Measurements from ENCODE around the gene EVC. TPM values are rescaled to one million over a fixed set of nuclear protein-coding genes. Genes with fewer than 3 reads are reported as not detected.

The EVC gene
- total RNA-seq, 1 donor from 2014 or later = 27.6 TPM

DNA sequence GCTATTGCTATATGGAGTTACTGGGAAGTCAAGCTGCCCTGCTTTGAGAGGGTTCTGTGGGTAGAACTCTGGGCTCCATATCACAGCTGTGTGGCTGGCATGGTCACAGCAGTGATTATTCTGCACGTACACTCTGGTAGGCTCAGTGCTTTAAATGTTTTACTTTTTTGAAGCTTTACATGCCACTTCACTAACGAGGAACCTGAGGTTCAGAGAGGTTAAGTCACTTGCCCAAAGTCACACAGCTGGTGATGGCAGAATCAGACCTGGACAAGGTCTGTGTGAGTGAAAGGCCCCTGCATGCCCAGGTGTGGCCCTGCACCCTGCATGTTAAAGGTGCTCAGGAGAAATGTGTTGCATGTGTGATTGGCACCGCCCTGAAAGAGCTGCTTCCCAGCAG, 24.5 kb downstream of the EVC start:
- Histone ChIP-seq H3K9me3 (no peaks in the 10 kb centered on the region), H3K36me3 (peaks cover 32% of the 10 kb centered on the region), H3K27ac (no peak overlapping the region), H3K4me3 (no peak overlapping the region), H3K4me1 (no peaks in the 10 kb centered on the region), H3K27me3 (no peaks in the 10 kb centered on the region)
- TF ChIP-seq, protein P1, sequence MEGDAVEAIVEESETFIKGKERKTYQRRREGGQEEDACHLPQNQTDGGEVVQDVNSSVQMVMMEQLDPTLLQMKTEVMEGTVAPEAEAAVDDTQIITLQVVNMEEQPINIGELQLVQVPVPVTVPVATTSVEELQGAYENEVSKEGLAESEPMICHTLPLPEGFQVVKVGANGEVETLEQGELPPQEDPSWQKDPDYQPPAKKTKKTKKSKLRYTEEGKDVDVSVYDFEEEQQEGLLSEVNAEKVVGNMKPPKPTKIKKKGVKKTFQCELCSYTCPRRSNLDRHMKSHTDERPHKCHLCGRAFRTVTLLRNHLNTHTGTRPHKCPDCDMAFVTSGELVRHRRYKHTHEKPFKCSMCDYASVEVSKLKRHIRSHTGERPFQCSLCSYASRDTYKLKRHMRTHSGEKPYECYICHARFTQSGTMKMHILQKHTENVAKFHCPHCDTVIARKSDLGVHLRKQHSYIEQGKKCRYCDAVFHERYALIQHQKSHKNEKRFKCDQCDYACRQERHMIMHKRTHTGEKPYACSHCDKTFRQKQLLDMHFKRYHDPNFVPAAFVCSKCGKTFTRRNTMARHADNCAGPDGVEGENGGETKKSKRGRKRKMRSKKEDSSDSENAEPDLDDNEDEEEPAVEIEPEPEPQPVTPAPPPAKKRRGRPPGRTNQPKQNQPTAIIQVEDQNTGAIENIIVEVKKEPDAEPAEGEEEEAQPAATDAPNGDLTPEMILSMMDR (IDR thresholded peaks at IDR 0.05) = no peak
- intact Hi-C loops (cut with DNase I) = no loop called here
- DNase-seq (no peak), ATAC-seq (no peak)

DNA sequence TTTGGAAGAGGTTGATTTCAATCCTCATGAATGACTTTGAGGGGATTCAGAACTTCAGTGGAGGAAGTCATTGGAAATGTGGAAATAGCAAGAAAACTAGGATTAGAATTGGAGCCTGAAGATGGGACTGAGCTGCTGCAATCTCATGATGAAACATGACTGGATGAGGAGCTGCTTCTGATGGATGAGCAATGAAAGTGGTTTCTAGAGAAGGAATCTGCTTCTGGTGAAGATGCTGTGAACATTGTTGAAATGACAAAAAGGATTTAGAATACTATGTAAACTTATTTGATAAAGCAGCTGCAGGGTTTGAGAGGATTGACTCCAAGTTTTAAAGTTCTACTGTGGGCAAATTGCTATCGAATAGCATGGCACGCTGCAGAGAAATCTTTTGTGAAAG, 27.1 kb downstream of the EVC start:
- H3K4me1 ChIP-seq = no peaks in the 10 kb centered on the region
- no peak for DNase-seq
- H3K36me3 ChIP-seq = peaks cover 30% of the 10 kb centered on the region
- H3K27me3 ChIP-seq = no peaks in the 10 kb centered on the region
- ATAC-seq = no peak
- intact Hi-C loops (cut with DNase I) = no loop called here
- no peak overlapping the region for H3K27ac ChIP-seq
- no peak overlapping the region for H3K4me3 ChIP-seq
- TF ChIP-seq, protein P1 (IDR thresholded peaks at IDR 0.05) = no peak
- H3K9me3 ChIP-seq = no peaks in the 10 kb centered on the region

DNA sequence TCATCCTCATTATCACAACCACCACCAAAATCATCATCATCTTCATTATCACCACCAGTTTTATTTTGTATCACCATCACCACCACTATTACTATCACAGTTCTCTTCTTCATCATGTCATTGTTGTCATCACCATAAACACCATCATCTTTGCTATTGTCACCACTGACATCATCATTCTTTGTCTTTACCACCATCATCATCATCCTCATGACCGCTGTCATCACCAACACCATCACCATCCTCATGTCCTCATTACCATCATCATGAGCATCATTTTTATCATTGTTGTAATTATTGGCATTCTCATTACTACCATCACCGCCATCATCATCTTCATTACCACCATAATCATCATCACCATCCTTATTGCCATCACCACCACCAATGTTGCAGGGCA, 31.4 kb downstream of the EVC start:
- peaks cover 12% of the 10 kb centered on the region for H3K36me3 ChIP-seq
- no peak for ATAC-seq

DNA sequence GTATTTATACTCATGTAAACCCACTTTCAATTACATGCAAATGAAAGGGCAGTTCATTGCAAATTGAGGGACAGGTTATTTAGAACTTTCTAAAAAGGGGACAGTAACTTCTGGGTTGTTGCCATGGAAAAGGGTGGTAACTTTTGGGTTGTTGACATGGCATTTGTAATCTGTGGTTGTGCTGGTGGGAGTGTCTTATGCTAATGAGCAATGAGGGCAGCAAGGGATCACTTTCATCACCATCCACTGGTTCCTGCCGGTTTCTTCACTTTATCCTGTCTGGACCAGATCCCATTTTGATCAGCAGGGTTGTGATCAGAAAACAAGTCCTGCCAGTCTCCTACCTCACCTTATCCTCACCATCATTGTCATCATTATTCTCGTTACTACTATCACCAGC, 32.0 kb downstream of the EVC start:
- H3K27ac ChIP-seq = no peak overlapping the region
- H3K27me3 ChIP-seq = no peaks in the 10 kb centered on the region
- no peak for ATAC-seq
- no peak for DNase-seq
- no peaks in the 10 kb centered on the region for H3K4me1 ChIP-seq
- H3K9me3 ChIP-seq = no peaks in the 10 kb centered on the region
- intact Hi-C loops (cut with DNase I) = no loop called here
- H3K4me3 ChIP-seq = no peak overlapping the region
- H3K36me3 ChIP-seq = peaks cover 12% of the 10 kb centered on the region
- TF ChIP-seq, protein P1 (IDR thresholded peaks at IDR 0.05) = no peak

More for the DNA sequence above, 31.4 kb downstream of the EVC start:
- H3K4me1 ChIP-seq = no peaks in the 10 kb centered on the region
- no peaks in the 10 kb centered on the region for H3K9me3 ChIP-seq
- intact Hi-C loops (cut with DNase I) = no loop called here
- no peak overlapping the region for H3K4me3 ChIP-seq
- DNase-seq = no peak
- no peak overlapping the region for H3K27ac ChIP-seq
- TF ChIP-seq, protein P1 (IDR thresholded peaks at IDR 0.05) = no peak
- no peaks in the 10 kb centered on the region for H3K27me3 ChIP-seq

DNA sequence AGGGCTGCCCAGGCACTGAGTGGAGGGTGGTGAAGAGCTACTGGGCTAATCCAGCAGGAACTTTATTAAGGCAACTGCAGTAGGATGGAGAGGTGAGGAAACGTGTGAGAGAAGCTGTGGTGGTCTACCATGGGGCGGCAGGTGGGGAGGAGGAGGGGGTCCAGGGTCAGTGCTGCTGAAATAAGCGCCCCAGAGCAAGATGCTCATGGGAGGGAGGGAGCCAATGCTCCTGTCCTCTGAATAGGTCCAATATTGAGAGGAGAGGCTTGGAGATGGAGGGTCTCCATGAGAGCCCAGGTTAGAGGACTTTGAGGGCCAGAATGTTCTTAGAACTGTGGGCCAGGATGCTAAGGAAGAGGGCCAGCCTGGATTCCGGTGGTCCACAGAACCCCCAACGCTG, 35.2 kb downstream of the EVC start:
- DNase-seq (peak; percentile 35), ATAC-seq (no peak)
- Histone ChIP-seq H3K27ac (no peak overlapping the region), H3K9me3 (no peaks in the 10 kb centered on the region), H3K4me3 (no peak overlapping the region), H3K36me3 (peaks cover 22% of the 10 kb centered on the region), H3K4me1 (no peaks in the 10 kb centered on the region), H3K27me3 (no peaks in the 10 kb centered on the region)
- intact Hi-C loops (cut with DNase I) = no loop called here
- TF ChIP-seq, protein P1 (IDR thresholded peaks at IDR 0.05) = no peak

All from upper lobe of right lung (tissue), 1 donor.